B cell (primary cell): Measurements from ENCODE around the gene RC3H2. TPM values are rescaled to one million over a fixed set of nuclear protein-coding genes. Genes with fewer than 3 reads are reported as not detected.

Experiments
- ATAC-seq: fragments of 200-7000 bp; cut with Tn5 transposase; one replicate; pipeline ENCODE4 v1.10.0; 2021; ENCODE audit warnings: low read depth, mild to moderate bottlenecking, moderate number of reproducible peaks, moderate library complexity
- CTCF ChIA-PET: fragments of 350-600 bp; sonication (Branson Sonifier 250); formaldehyde crosslinking; loops from one replicate; lab custom pipeline; 2021; ENCODE audit warnings: antibody characterized with exemption, inconsistent platforms; lab: Charles Lee
- POLR2A ChIA-PET: fragments of 350-600 bp; sonication (Branson Sonifier 250); formaldehyde crosslinking; loops from one replicate; lab custom pipeline; 2021; ENCODE audit warnings: antibody characterized with exemption; lab: Charles Lee
- DNase-seq: peaks from one replicate; pipeline ENCODE4 v3.0.0; 2013
- H2AFZ ChIP-seq: 2 replicates; pipeline ENCODE4 v1.6.1; 2012; ENCODE audit warnings: mild to moderate bottlenecking, low read depth, low read length; ENCODE audit not compliant: insufficient read depth, poor library complexity, severe bottlenecking
- H3K27ac ChIP-seq, 2 donors: 1 replicate in 1 of 2; 2 replicates in 1 of 2; pipeline ENCODE4 v1.5.1; 2012 to 2013; ENCODE audit warnings: low read length in 2 of 2, mild to moderate bottlenecking in 2 of 2, moderate library complexity in 1 of 2
- H3K27me3 ChIP-seq, 4 experiments: fragments of 200-600 bp in 1 of 4; sonication (generic) in 1 of 4; replicated peaks in 1 of 4; 1 replicate in 2 of 4; 2 replicates in 2 of 4; pipeline versions ENCODE4 v1.6.1 to v1.7.0; 2013 to 2016; ENCODE audit warnings: low read length in 3 of 4, mild to moderate bottlenecking in 2 of 4, mixed read lengths in 1 of 4, moderate library complexity in 1 of 4; ENCODE audit not compliant: insufficient read depth in 4 of 4, control insufficient read depth in 3 of 4; ENCODE audit errors: control extremely low read depth in 1 of 4
- H3K36me3 ChIP-seq, 2 experiments: replicated peaks in 1 of 2; 1 replicate in 1 of 2; 2 replicates in 1 of 2; pipeline versions ENCODE4 v1.6.1 to v1.7.1; 2013; ENCODE audit warnings: low read length in 1 of 2; ENCODE audit not compliant: insufficient read depth in 2 of 2, control insufficient read depth in 1 of 2; ENCODE audit errors: control extremely low read depth in 1 of 2, extremely low read depth in 1 of 2
- H3K4me1 ChIP-seq, 2 donors: fragments of 200-600 bp in 1 of 2; sonication (generic) in 1 of 2; 1 replicate in 1 of 2; 2 replicates in 1 of 2; pipeline versions ENCODE4 v1.5.1 to v1.6.1; 2013 to 2017; ENCODE audit warnings: low read length in 2 of 2; ENCODE audit not compliant: control insufficient read depth in 2 of 2, insufficient read depth in 2 of 2
- H3K4me2 ChIP-seq: replicated peaks from 2 replicates; pipeline ENCODE3; 2012; ENCODE audit warnings: mild to moderate bottlenecking, low read depth, low read length; ENCODE audit not compliant: poor library complexity, severe bottlenecking
- H3K4me3 ChIP-seq, 5 experiments: fragments of 200-600 bp in 1 of 5; sonication (generic) in 1 of 5; 1 replicate in 3 of 5; 2 replicates in 2 of 5; pipeline versions ENCODE4 v1.5.1 to v1.7.0; 2011 to 2016; ENCODE audit warnings: low read length in 4 of 5, mild to moderate bottlenecking in 4 of 5, low read depth in 2 of 5, control low read depth in 1 of 5, moderate library complexity in 1 of 5; ENCODE audit not compliant: insufficient read depth in 1 of 5; ENCODE audit errors: control extremely low read depth in 1 of 5, extremely low read depth in 1 of 5
- H3K79me2 ChIP-seq: fragments of 200-600 bp; sonication (generic); one replicate; pipeline ENCODE4 v1.6.0; 2016; ENCODE audit warnings: low read length; ENCODE audit not compliant: control insufficient read depth, insufficient read depth
- H3K9ac ChIP-seq: fragments of 200-600 bp; sonication (generic); 2 replicates; pipeline ENCODE4 v1.6.1; 2017; ENCODE audit warnings: mild to moderate bottlenecking, low read length, moderate library complexity
- H3K9me3 ChIP-seq, 3 donors: one replicate each; pipeline versions ENCODE4 v1.6.1 to v1.7.1; 2013; ENCODE audit warnings: low read length in 2 of 3; ENCODE audit not compliant: control insufficient read depth in 2 of 3, insufficient read depth in 1 of 3; ENCODE audit errors: control extremely low read depth in 1 of 3
- H4K20me1 ChIP-seq: 2 replicates; pipeline ENCODE4 v1.6.0; 2012; ENCODE audit warnings: mild to moderate bottlenecking, low read length; ENCODE audit not compliant: insufficient read depth, control insufficient read depth, poor library complexity, severe bottlenecking
- H3K27ac Mint-ChIP-seq: one replicate; pipeline ENCODE4 v1.8.0; 2021; ENCODE audit warnings: mixed read lengths
- H3K27me3 Mint-ChIP-seq: one replicate; pipeline ENCODE4 v1.8.0; 2021; ENCODE audit warnings: mixed read lengths
- H3K4me1 Mint-ChIP-seq: one replicate; pipeline ENCODE4 v1.8.0; 2021; ENCODE audit warnings: mixed read lengths
- H3K4me3 Mint-ChIP-seq: one replicate; pipeline ENCODE4 v1.8.0; 2021; ENCODE audit warnings: mixed read lengths
- H3K9me3 Mint-ChIP-seq: one replicate; pipeline ENCODE4 v1.8.0; 2022; ENCODE audit warnings: mixed read lengths; ENCODE audit not compliant: insufficient read depth
- CTCF ChIP-seq: fragments of 200-600 bp; IDR thresholded peaks from one replicate; pipeline ENCODE4 v1.8.0; 2022; ENCODE audit warnings: antibody characterized with exemption, mild to moderate bottlenecking
- EZH2 ChIP-seq: IDR thresholded peaks from 2 replicates; pipeline ENCODE4 v1.6.1; 2012; ENCODE audit warnings: borderline replicate concordance, low read depth, mild to moderate bottlenecking, moderate library complexity, low read length; ENCODE audit not compliant: insufficient read depth, poor library complexity, severe bottlenecking
- WGBS: methylation state at CpG from one replicate; pipeline ENCODE4 v1.1.5; 2013; ENCODE audit warnings: missing lambda C conversion rate; ENCODE audit not compliant: insufficient coverage; 5-methylcytosine and 5-hydroxymethylcytosine counted together
- intact Hi-C: fragments of 100-400 bp; cut with micrococcal nuclease; formaldehyde crosslinking; loops from one replicate; pipeline ENCODE4 v1.10.0; 2022
- polyA plus RNA-seq: library from polyadenylated mRNA; depleted of rRNA; stranded (reverse); fragments of >200 nt; gene quantifications from 2 replicates; pipeline ENCODE4 v1.2.3, GENCODE V29; 2012
- total RNA-seq, 2 donors: library from RNA; stranded (reverse); fragments of 120-200 nt in 1 of 2; gene quantifications; 1 replicate in 1 of 2; 2 replicates in 1 of 2; pipeline versions ENCODE4 v1.2.3 to v1.2.4, GENCODE V29; 2013 to 2022

RC3H2 gene
- total and polyA plus RNA-seq, 2 donors (not counting 1 experiment from before 2014, with no cell fraction given): 17.2 to 74.4 TPM

GRCh38 chr9:122897969-122898368 lies 7.2 kb downstream of the RC3H2 start:
- peak overlapping the region in 1 of 2 donors; percentile 44 for H3K27ac ChIP-seq
- H3K27me3 ChIP-seq: no peaks in the 10 kb centered on the region
- no peak overlapping the region for H3K9ac ChIP-seq
- Mint-ChIP-seq H3K4me1 (peaks cover 30% of the 10 kb centered on the region), H3K9me3 (no peaks in the 10 kb centered on the region), H3K4me3 (no peak overlapping the region), H3K27ac (no peak overlapping the region), H3K27me3 (no peaks in the 10 kb centered on the region)
- H3K79me2 ChIP-seq: peaks cover 95% of the 10 kb centered on the region
- no peaks in the 10 kb centered on the region for H3K9me3 ChIP-seq
- ChIA-PET POLR2A (interaction anchor here (0.6 kb wide), 1 partner anchor 1206 kb away, joined by 4 read pairs; no protein-coding TSS in a partner anchor), CTCF (no interaction called here)
- H3K4me1 ChIP-seq: peaks cover 18 to 31% of the 10 kb centered on the region in 2 donors
- no peak overlapping the region for H3K4me2 ChIP-seq
- TF ChIP-seq EZH2: no peak
- TF ChIP-seq CTCF: no peak
- H3K36me3 ChIP-seq: peaks cover 1 to 14% of the 10 kb centered on the region in 2 experiments
- ATAC-seq (no peak), DNase-seq (no peak)
- no CpG with 5 or more reads among the region's 1 CpG for WGBS
- no peak overlapping the region for H3K4me3 ChIP-seq
- intact Hi-C loops: no loop called here
- no peak overlapping the region for H2AFZ ChIP-seq
- peaks cover 25% of the 10 kb centered on the region for H4K20me1 ChIP-seq

GRCh38 chr9:122888480-122888879 lies 16.7 kb downstream of the RC3H2 start:
- H3K9me3 ChIP-seq: no peaks in the 10 kb centered on the region
- Mint-ChIP-seq H3K27me3 (no peaks in the 10 kb centered on the region), H3K4me1 (no peaks in the 10 kb centered on the region), H3K4me3 (no peak overlapping the region), H3K27ac (no peak overlapping the region), H3K9me3 (no peaks in the 10 kb centered on the region)
- no peak overlapping the region for H3K27ac ChIP-seq
- DNase-seq (no peak), ATAC-seq (no peak)
- peaks cover 19% of the 10 kb centered on the region for H3K79me2 ChIP-seq
- intact Hi-C loops: no loop called here
- TF ChIP-seq EZH2: no peak
- no peak for TF ChIP-seq CTCF
- H3K36me3 ChIP-seq: peaks cover 9 to 61% of the 10 kb centered on the region in 2 experiments
- H2AFZ ChIP-seq: no peak overlapping the region
- H3K27me3 ChIP-seq: no peaks in the 10 kb centered on the region
- peaks cover 4% of the 10 kb centered on the region for H4K20me1 ChIP-seq
- H3K4me3 ChIP-seq: no peak overlapping the region
- 100% methylated on average over 1 of the region's 3 CpGs for WGBS
- H3K9ac ChIP-seq: no peak overlapping the region
- ChIA-PET POLR2A (no interaction called here), CTCF (no interaction called here)
- H3K4me1 ChIP-seq: no peaks in the 10 kb centered on the region
- no peak overlapping the region for H3K4me2 ChIP-seq
